A549 treated with dexamethasone at 1 μM for 4 hours (cell line): ENCODE measurements around the gene PRSS37. TPM values are rescaled to one million over a fixed set of nuclear protein-coding genes. Genes with fewer than 3 reads are reported as not detected.

Experiments used
- total RNA-seq: library from RNA; stranded (reverse); fragments of 200-300 nt; extraction: Qiagen RNA extraction; gene quantifications from 5 replicates; pipeline ENCODE4 v1.2.3, GENCODE V29; 2022

PRSS37 gene, protein sequence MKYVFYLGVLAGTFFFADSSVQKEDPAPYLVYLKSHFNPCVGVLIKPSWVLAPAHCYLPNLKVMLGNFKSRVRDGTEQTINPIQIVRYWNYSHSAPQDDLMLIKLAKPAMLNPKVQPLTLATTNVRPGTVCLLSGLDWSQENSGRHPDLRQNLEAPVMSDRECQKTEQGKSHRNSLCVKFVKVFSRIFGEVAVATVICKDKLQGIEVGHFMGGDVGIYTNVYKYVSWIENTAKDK
- total RNA-seq = not detected in 5 replicates

DNA sequence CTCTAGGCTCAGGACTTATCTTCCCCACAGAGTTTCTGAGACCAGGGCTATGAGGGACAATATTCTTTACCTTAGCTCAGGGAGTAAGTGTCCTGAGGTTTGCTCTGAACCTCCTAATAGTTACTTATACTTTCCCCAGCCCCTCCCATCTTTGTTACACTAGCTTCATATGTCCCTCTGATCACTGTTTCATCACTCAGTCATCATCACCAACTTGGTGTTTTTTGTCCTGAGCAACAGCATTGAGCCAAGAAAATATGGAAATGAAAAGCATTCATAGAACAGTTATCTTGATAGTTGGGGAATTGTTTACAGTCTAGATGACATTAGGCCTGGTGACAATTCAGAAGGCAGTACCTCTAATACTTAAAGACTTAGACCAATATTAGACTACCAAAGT is at the start of gene PRSS37:
TSS of gene PRSS37 (minus strand) at position 101 of the 400 bp plus-strand sequence. CDS start 436 bp downstream, outside the sequence.

DNA sequence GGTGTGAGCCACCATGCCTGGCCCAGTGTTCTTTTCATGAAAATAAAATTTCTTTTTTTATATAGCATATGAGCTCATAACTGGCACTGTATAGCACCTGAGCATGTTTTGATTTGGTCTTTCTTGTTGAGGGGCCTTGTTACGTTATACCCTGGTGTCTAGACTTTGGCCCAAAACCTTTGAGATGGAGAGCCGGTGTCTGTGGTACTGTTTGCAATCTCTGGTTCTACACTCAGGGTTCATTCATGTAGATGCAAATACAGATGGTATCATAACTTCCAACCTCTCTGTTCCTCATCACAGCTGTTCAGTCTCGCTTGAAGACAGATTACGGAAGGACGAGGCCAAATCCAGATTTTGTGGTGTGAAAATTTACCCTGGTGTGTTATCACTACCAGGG is 51.4 kb downstream of the PRSS37 start, which contains the start of gene TAS2R5:
TSS of gene TAS2R5 (plus strand) at position 301 of the 400 bp plus-strand sequence. CDS start 145 bp downstream, outside the sequence.

Other genes starting within 250 kb of the PRSS37 start
- 4.6 to 6.8 TPM (median 6.1 TPM) in 5 replicates for gene DENND11, start 139.3 kb downstream of the PRSS37 start, total RNA-seq
- gene WEE2, start 133.1 kb downstream of the PRSS37 start, total RNA-seq = not detected in 5 replicates
- 280 to 363 TPM (median 299 TPM) in 5 replicates for gene SSBP1, start 103.1 kb downstream of the PRSS37 start, total RNA-seq
- gene TAS2R3, start 77.4 kb downstream of the PRSS37 start, total RNA-seq = 0.10 TPM in 1 of 5 replicates, not detected in the others
- gene TAS2R4, start 64.8 kb downstream of the PRSS37 start, total RNA-seq = 0.11 to 0.17 TPM (median 0.11 TPM) in 5 replicates
- gene TAS2R5, start 51.3 kb downstream of the PRSS37 start, total RNA-seq = 0.26 to 0.50 TPM (median 0.43 TPM) in 5 replicates
- not detected in 5 replicates for gene OR9A4, start 74.9 kb upstream of the PRSS37 start, total RNA-seq
- not detected in 5 replicates for gene CLEC5A, start 105.5 kb upstream of the PRSS37 start, total RNA-seq
- not detected in 5 replicates for gene TAS2R38, start 132.3 kb upstream of the PRSS37 start, total RNA-seq
- 0.54 to 0.94 TPM (median 0.79 TPM) in 5 replicates for gene MGAM, start 154.4 kb upstream of the PRSS37 start, total RNA-seq